Measurements from ENCODE around the gene CASP3.
"Not testable (repeated sequence)": the region's sequence is repeated elsewhere in the genome, so short reads cannot be mapped to it uniquely, and the experiment has no call there.

CASP3 gene

GRCh38 chr4:184655889-184656869 lies 6.9 kb upstream of the CASP3 start:
- H3K9me3 ChIP-seq = no peaks in the 10 kb centered on the region
- TF ChIP-seq, protein P1, sequence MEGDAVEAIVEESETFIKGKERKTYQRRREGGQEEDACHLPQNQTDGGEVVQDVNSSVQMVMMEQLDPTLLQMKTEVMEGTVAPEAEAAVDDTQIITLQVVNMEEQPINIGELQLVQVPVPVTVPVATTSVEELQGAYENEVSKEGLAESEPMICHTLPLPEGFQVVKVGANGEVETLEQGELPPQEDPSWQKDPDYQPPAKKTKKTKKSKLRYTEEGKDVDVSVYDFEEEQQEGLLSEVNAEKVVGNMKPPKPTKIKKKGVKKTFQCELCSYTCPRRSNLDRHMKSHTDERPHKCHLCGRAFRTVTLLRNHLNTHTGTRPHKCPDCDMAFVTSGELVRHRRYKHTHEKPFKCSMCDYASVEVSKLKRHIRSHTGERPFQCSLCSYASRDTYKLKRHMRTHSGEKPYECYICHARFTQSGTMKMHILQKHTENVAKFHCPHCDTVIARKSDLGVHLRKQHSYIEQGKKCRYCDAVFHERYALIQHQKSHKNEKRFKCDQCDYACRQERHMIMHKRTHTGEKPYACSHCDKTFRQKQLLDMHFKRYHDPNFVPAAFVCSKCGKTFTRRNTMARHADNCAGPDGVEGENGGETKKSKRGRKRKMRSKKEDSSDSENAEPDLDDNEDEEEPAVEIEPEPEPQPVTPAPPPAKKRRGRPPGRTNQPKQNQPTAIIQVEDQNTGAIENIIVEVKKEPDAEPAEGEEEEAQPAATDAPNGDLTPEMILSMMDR (IDR thresholded peaks at IDR 0.05) = no peak
- H3K4me1 ChIP-seq = peaks cover 0 to 5% (median 0%) of the 10 kb centered on the region in 4 donors
- no peak overlapping the region for H3K4me3 ChIP-seq
- DNase-seq = no peak
- intact Hi-C loops (cut with DNase I; ENCODE audit: low total_unique reads) = loop anchor here (10.0 kb wide), 1 partner anchor 1741 kb away; the partner anchor contains the start of gene DCTD
- H3K27me3 ChIP-seq = no peaks in the 10 kb centered on the region
- H3K36me3 ChIP-seq = peaks cover 17 to 19% (median 18%) of the 10 kb centered on the region in 3 donors
- H3K27ac ChIP-seq = no peak overlapping the region

DNA sequence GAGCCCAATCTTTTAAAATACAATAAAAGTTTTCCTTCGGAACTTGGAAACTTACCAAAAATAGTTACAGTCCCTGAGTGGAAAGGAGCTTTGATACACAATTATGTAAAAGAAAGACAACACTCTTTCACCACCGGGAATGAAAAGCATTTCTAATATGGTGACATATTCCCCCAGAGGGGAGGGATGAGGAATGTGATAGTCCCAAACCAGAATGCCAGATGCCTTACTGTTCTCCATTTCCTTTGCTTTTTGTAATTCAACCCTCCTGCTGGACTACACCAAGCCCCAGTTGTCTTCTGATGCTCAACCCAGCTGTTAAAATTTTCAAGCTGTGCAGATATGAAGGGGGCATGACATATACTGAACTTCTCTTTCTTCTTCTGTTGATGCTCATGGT lies 4.4 kb upstream of the CASP3 start:
- intact Hi-C loops (cut with DNase I; ENCODE audit: low total_unique reads) = loop anchor here (5.0 to 10.0 kb wide), 2 partner anchors 174 to 1739 kb away; partner anchors contain the start of genes ACSL1 and DCTD
- H3K36me3 ChIP-seq = peaks cover 0 to 7% (median 0%) of the 10 kb centered on the region in 3 donors
- H3K4me1 ChIP-seq = peaks cover 0 to 14% (median 4%) of the 10 kb centered on the region in 4 donors
- H3K4me3 ChIP-seq = no peak overlapping the region
- no peak for DNase-seq
- TF ChIP-seq, protein P1 (IDR thresholded peaks at IDR 0.05) = no peak
- no peak overlapping the region for H3K27ac ChIP-seq
- H3K27me3 ChIP-seq = no peaks in the 10 kb centered on the region
- H3K9me3 ChIP-seq = no peaks in the 10 kb centered on the region

DNA sequence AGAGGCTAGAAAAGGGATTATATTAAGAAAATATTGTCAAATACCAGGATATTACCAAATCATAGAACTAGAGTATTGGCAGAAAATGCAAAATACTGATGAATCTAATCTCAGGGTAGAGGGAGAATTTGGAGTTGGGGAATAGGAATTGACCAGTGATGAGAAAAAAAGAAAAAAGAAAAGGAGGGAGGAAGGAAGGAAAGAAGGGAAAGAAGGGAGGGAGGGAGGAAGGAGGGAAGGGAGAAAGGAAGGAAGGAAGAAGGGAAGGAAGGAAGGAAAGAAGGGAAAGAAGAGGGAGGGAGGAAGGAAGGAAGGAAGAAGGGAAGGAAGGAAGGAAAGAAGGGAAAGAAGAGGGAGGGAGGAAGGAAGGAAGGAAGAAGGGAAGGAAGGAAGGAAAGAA lies 3.4 kb upstream of the CASP3 start:
- H3K27me3 ChIP-seq, H3K9me3 ChIP-seq: not testable (repeated sequence)
- H3K4me1 ChIP-seq = peaks cover 0 to 20% (median 10%) of the 10 kb centered on the region in 4 donors

GRCh38 chr4:184651899-184652298 lies 2.7 kb upstream of the CASP3 start:
- peaks cover 0 to 27% (median 17%) of the 10 kb centered on the region in 4 donors for H3K4me1 ChIP-seq
- H3K9me3 ChIP-seq = no peaks in the 10 kb centered on the region
- intact Hi-C loops (cut with DNase I; ENCODE audit: low total_unique reads) = loop anchor here (5.0 to 10.0 kb wide), 2 partner anchors 175 to 1737 kb away; partner anchors contain the start of genes ACSL1 and DCTD
- no peaks in the 10 kb centered on the region for H3K27me3 ChIP-seq
- no peak overlapping the region for H3K27ac ChIP-seq
- no peaks in the 10 kb centered on the region for H3K36me3 ChIP-seq
- TF ChIP-seq, protein P1 (IDR thresholded peaks at IDR 0.05) = no peak
- DNase-seq = no peak
- H3K4me3 ChIP-seq = no peak overlapping the region

More for the DNA sequence above, 3.4 kb upstream of the CASP3 start:
- not testable (repeated sequence) for DNase-seq, H3K4me3 ChIP-seq, H3K27ac ChIP-seq, H3K36me3 ChIP-seq
- intact Hi-C loops (cut with DNase I; ENCODE audit: low total_unique reads) = loop anchor here (5.0 to 10.0 kb wide), 2 partner anchors 175 to 1738 kb away; partner anchors contain the start of genes ACSL1 and DCTD

GRCh38 chr4:184649971-184650855 lies 966 bp upstream of the CASP3 start:
- Histone ChIP-seq H3K27me3 (no peaks in the 10 kb centered on the region), H3K27ac (peak overlapping the region; percentile 99), H3K9me3 (no peaks in the 10 kb centered on the region), H3K4me3 (peak overlapping the region; percentile 92 to 93), H3K4me1 (peaks cover 0 to 37% (median 22%) of the 10 kb centered on the region in 4 donors), H3K36me3 (no peaks in the 10 kb centered on the region)
- TF ChIP-seq, protein P1 (IDR thresholded peaks at IDR 0.05) = no peak
- intact Hi-C loops (cut with DNase I; ENCODE audit: low total_unique reads) = loop anchor here (5.0 to 10.0 kb wide), 5 partner anchors 82 to 1735 kb away; partner anchors contain the start of genes ACSL1, CENPU, DCTD and IRF2
- peak in 1 of 2 donors; percentile 32 for DNase-seq

Measured in tibial artery (tissue), 4 donors.